IPS DF 6.9 (cell line): ENCODE measurements around the gene TRMT61B.

Experiments used
- DNase-seq: peaks from one replicate; pipeline ENCODE4 v3.0.0-alpha.2; 2013; ENCODE audit warnings: low read depth, low spot score
- H3K27ac ChIP-seq: one replicate; pipeline ENCODE4 v1.5.1; 2013; ENCODE audit warnings: low read length, control low read depth
- H3K27me3 ChIP-seq: 2 replicates; pipeline ENCODE4 v1.6.1; 2013; ENCODE audit warnings: mild to moderate bottlenecking, low read length; ENCODE audit not compliant: control insufficient read depth, insufficient read depth
- H3K36me3 ChIP-seq: 2 replicates; pipeline ENCODE4 v1.6.1; 2013; ENCODE audit warnings: low read length; ENCODE audit not compliant: control insufficient read depth, insufficient read depth
- H3K4me1 ChIP-seq: 2 replicates; pipeline ENCODE4 v1.6.1; 2013; ENCODE audit warnings: low read length; ENCODE audit not compliant: control insufficient read depth, insufficient read depth
- H3K4me3 ChIP-seq: 2 replicates; pipeline ENCODE4 v1.5.1; 2013; ENCODE audit warnings: mild to moderate bottlenecking, low read length
- H3K9me3 ChIP-seq: 2 replicates; pipeline ENCODE4 v1.6.1; 2013; ENCODE audit warnings: low read length, inconsistent platforms; ENCODE audit not compliant: control insufficient read depth, insufficient read depth
- WGBS: extraction: QIAGEN DNeasy Blood & Tissue Kit; methylation state at CpG from one replicate; pipeline ENCODE4 v1.1.7; 2013; ENCODE audit warnings: mixed read lengths, missing lambda C conversion rate; ENCODE audit not compliant: insufficient read length, insufficient coverage; 5-methylcytosine and 5-hydroxymethylcytosine counted together

Gene TRMT61B

GRCh38 chr2:28901841-28902240 is 31.7 kb upstream of the TRMT61B start:
- DNase-seq, result no peak
- no peaks in the 10 kb centered on the region for H3K4me1 ChIP-seq
- peaks cover 9% of the 10 kb centered on the region; the same call in 1 of the 2 replicates for H3K36me3 ChIP-seq
- H3K27me3 ChIP-seq, result no peaks in the 10 kb centered on the region
- no peak overlapping the region for H3K4me3 ChIP-seq
- WGBS, result no CpG with 5 or more reads among the region's 1 CpG
- H3K9me3 ChIP-seq, result no peaks in the 10 kb centered on the region
- H3K27ac ChIP-seq, result no peak overlapping the region

DNA sequence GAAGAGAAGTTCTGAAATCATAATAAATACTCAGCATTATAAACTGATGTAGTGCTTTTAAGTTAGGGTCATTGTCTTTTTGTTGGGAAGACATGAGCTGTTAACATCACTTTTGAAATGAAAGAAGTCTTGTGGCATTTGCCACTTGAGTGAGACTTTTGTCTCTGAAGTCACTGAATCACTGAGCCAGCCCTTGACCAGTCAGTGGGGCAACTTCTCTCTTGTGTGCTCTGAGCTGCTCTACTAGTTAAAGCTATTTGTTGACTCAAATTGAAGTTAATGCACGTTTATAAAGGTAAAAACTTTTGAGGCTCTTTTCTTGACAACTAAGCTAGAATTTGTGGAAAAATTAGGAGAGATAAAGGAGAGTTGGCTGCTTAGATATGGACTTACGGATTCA is 31.1 kb upstream of the TRMT61B start:
- H3K9me3 ChIP-seq, result no peaks in the 10 kb centered on the region
- H3K27me3 ChIP-seq, result no peaks in the 10 kb centered on the region
- no peak overlapping the region for H3K27ac ChIP-seq
- peaks cover 4% of the 10 kb centered on the region; the same call in 1 of the 2 replicates for H3K36me3 ChIP-seq
- WGBS, result no CpG with 5 or more reads among the region's 2 CpGs
- H3K4me1 ChIP-seq, result no peaks in the 10 kb centered on the region
- DNase-seq, result no peak
- no peak overlapping the region for H3K4me3 ChIP-seq

DNA sequence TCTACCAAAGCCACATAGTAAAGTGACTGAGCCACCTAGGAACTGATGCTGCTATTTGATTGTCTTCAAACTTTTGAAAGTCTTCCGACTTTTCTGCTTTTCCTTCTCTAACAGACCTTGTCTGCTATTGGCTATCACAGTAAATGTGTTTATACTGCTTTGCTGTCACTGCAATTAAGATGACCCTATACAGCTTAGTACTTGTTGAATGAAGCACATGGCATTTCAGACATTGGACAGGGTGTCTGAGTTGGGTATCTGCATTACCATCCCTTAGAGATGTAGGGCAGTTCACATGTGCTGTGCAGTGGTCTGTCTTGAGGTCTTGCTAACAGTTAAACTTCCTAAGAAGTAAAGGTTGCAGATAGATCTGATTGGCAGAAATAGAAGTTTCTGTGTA is 27.9 kb upstream of the TRMT61B start:
- Histone ChIP-seq H3K4me1 (no peaks in the 10 kb centered on the region), H3K4me3 (no peak overlapping the region), H3K27ac (no peak overlapping the region), H3K27me3 (no peaks in the 10 kb centered on the region), H3K36me3 (peaks cover 4% of the 10 kb centered on the region; the same call in 1 of the 2 replicates), H3K9me3 (no peaks in the 10 kb centered on the region)
- WGBS, result no CpG with 5 or more reads among the region's 1 CpG
- no peak for DNase-seq

- DNase-seq, result no peak
- no peaks in the 10 kb centered on the region for H3K9me3 ChIP-seq
- no peak overlapping the region for H3K27ac ChIP-seq
- H3K4me3 ChIP-seq, result no peak overlapping the region
- H3K36me3 ChIP-seq, result no peaks in the 10 kb centered on the region
- H3K27me3 ChIP-seq, result no peaks in the 10 kb centered on the region
- no CpG with 5 or more reads among the region's 2 CpGs for WGBS
- no peaks in the 10 kb centered on the region for H3K4me1 ChIP-seq
Observed at GRCh38 chr2:28896906-28897305, 26.8 kb upstream of the TRMT61B start.

DNA sequence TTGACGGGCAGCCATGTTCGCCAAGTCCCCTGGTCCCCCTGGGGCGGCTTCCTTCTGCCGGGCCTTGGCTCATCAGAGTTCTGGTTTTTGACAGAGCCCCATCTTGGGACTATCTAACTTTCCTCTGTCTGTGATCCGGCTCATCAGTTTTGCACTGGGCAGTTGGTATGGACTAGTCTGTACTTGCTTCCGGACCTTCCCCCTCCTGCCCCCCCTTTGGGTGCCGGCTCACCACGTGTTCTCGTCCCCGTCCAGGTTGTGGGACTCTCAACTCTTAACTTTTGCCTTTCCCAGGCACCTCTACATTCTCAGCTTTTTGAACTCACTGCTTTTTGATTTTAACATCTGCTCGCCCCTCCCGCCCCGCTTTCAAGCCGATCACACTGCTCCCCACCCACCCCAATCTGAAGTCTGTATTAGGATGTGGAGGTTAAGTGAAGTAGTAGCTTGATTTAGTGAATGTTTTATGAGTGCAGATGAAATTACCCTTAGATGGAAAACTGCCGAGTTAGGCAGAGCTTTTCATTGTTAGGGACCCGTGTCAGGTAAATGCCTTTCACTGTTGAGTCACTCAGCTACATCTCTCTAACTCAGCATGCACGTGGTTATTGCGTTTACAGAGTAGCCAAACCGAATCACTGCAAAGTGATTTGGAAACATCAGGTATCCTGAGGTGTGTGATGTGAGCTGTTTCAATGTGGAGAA is 25.2 kb upstream of the TRMT61B start:
- no peaks in the 10 kb centered on the region for H3K4me1 ChIP-seq
- no peaks in the 10 kb centered on the region for H3K9me3 ChIP-seq
- no peaks in the 10 kb centered on the region for H3K36me3 ChIP-seq
- peak overlapping the region; percentile 89 for H3K4me3 ChIP-seq
- WGBS, result no CpG with 5 or more reads among the region's 19 CpGs
- no peak for DNase-seq
- H3K27me3 ChIP-seq, result no peaks in the 10 kb centered on the region
- no peak overlapping the region for H3K27ac ChIP-seq

DNA sequence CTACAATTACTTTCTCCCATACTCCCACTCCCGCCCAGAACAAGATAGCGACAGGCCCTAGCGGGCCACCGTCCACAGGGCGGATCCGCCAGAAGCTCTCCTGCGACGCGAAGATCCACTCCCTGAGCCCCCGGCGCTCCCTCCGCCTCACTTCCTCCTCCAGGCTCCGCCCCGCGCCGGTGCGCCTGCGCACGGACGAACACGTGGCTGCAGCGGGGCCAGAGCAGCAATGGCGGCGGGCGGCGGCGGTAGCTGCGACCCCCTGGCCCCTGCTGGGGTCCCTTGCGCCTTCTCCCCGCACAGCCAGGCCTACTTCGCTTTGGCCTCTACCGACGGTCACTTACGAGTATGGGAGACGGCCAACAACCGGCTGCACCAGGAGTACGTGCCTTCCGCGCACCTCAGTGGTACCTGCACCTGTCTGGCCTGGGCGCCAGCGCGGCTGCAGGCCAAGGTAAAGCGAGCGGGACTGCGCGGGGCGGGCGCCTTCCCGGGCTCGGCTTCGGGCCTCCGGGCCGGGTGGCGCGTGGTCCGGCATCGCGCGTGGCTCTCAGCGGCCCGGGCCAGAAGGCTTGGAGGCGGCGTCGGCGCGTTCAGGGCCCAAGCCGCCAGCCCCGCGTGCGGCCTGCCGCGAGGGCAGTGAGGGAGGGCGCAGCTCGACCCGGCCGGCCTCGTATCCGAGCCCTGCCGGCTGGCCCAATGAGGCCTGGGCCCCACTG is 24.5 kb upstream of the TRMT61B start, which contains the start of gene WDR43:
Gene WDR43 (plus strand): TSS at position 198 of the 719 bp plus-strand sequence. CDS start 32 bp downstream, at position 230.
- WGBS, result no CpG with 5 or more reads among the region's 79 CpGs
- DNase-seq, result peak; percentile 94
- Histone ChIP-seq H3K4me3 (peak within 1 kb of the TSS; percentile 89), H3K4me1 (no peaks in the 10 kb centered on the region), H3K27ac (no peak within 1 kb of the TSS), H3K27me3 (no peaks in the 10 kb centered on the region), H3K36me3 (no peaks in the 10 kb centered on the region), H3K9me3 (no peaks in the 10 kb centered on the region)

GRCh38 chr2:28893488-28893887 is 23.4 kb upstream of the TRMT61B start:
- Histone ChIP-seq H3K36me3 (no peaks in the 10 kb centered on the region), H3K4me3 (no peak overlapping the region), H3K27ac (no peak overlapping the region), H3K4me1 (no peaks in the 10 kb centered on the region), H3K27me3 (no peaks in the 10 kb centered on the region), H3K9me3 (no peaks in the 10 kb centered on the region)
- no peak for DNase-seq
- WGBS, result no CpG with 5 or more reads among the region's 21 CpGs

DNA sequence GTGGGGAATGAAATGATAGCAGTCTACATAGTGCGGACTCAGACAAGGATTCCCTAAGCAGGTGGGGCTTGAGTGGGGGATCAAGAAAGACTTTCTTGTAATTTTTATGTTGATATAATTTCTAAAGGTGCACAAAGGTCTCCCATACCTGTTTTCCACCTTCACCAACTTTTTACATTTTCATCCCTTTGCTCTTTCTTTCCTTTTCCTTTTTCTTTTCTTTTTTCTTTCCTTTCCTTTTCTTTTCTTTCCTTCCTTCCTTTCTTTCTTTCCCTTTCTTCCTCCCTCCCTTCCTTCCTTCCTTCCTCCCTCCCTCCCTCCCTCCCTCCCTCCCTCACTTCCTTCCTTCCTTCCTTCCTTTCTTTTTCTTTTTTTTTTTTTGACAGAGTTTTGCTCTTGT is 10.1 kb upstream of the TRMT61B start:
- WGBS, result no CpG with 5 or more reads among the region's 1 CpG
- no peak overlapping the region for H3K27ac ChIP-seq
- no peak overlapping the region for H3K4me3 ChIP-seq
- no peaks in the 10 kb centered on the region for H3K4me1 ChIP-seq
- no peaks in the 10 kb centered on the region for H3K27me3 ChIP-seq
- DNase-seq, result no peak
- no peaks in the 10 kb centered on the region for H3K9me3 ChIP-seq
- no peaks in the 10 kb centered on the region for H3K36me3 ChIP-seq

- no CpG with 5 or more reads among the region's 3 CpGs for WGBS
- Histone ChIP-seq H3K4me3 (no peak overlapping the region), H3K9me3 (no peaks in the 10 kb centered on the region), H3K4me1 (no peaks in the 10 kb centered on the region), H3K27me3 (no peaks in the 10 kb centered on the region), H3K36me3 (no peaks in the 10 kb centered on the region), H3K27ac (no peak overlapping the region)
- DNase-seq, result no peak
Observed at GRCh38 chr2:28871620-28872019, 1.5 kb upstream of the TRMT61B start.

GRCh38 chr2:28869494-28870145 is 489 bp downstream of the TRMT61B start:
- no peaks in the 10 kb centered on the region for H3K9me3 ChIP-seq
- no peaks in the 10 kb centered on the region for H3K36me3 ChIP-seq
- WGBS, result no CpG with 5 or more reads among the region's 29 CpGs
- DNase-seq, result no peak
- peak overlapping the region; percentile 77 for H3K4me3 ChIP-seq
- no peaks in the 10 kb centered on the region for H3K27me3 ChIP-seq
- no peaks in the 10 kb centered on the region for H3K4me1 ChIP-seq
- no peak overlapping the region for H3K27ac ChIP-seq
